Gastrocnemius medialis (tissue), 4 donors: ENCODE results near the gene PRKCZ.

ENCODE experiments used
- POLR2A ChIP-seq, 2 donors: fragments of 450-650 bp; IDR thresholded peaks; one replicate each; pipeline ENCODE4 v1.6.1; 2017; ENCODE audit warnings: antibody characterized with exemption in 2 of 2, mild to moderate bottlenecking in 2 of 2, moderate library complexity in 2 of 2
- TF ChIP-seq, protein P1 (sequence below), 5 experiments: fragments of 450-650 bp in 3 of 5; fragments of 200-600 bp in 2 of 5; sonication (generic) in 2 of 5; IDR thresholded peaks in 4 of 5; conservative IDR thresholded peaks in 1 of 5; 1 replicate in 4 of 5; 2 replicates in 1 of 5; pipeline ENCODE4 v1.5.1; 2016 to 2019; ENCODE audit warnings: antibody characterized with exemption in 5 of 5, mild to moderate bottlenecking in 3 of 5, moderate library complexity in 3 of 5

DNA sequence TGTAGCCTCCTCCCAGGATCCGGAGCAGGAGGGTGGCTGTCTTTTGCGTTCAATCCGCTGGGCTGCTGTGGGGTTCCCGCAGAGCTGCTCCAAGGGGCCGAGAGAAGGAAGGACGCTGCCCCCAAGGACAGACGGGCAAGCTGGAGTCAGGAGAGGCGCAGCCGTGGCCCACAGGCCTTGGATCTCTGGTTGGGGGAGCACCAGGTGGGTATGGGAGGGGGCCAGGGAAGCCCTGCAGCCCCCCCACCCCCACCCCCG is 162.0 kb downstream of the PRKCZ start:
- TF ChIP-seq, protein P1, sequence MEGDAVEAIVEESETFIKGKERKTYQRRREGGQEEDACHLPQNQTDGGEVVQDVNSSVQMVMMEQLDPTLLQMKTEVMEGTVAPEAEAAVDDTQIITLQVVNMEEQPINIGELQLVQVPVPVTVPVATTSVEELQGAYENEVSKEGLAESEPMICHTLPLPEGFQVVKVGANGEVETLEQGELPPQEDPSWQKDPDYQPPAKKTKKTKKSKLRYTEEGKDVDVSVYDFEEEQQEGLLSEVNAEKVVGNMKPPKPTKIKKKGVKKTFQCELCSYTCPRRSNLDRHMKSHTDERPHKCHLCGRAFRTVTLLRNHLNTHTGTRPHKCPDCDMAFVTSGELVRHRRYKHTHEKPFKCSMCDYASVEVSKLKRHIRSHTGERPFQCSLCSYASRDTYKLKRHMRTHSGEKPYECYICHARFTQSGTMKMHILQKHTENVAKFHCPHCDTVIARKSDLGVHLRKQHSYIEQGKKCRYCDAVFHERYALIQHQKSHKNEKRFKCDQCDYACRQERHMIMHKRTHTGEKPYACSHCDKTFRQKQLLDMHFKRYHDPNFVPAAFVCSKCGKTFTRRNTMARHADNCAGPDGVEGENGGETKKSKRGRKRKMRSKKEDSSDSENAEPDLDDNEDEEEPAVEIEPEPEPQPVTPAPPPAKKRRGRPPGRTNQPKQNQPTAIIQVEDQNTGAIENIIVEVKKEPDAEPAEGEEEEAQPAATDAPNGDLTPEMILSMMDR (IDR thresholded peaks at IDR 0.05 in 4 of 5, conservative IDR thresholded peaks at IDR 0.05 in 1 of 5): no peak
- TF ChIP-seq POLR2A (IDR thresholded peaks at IDR 0.05): no peak
